Liver (tissue), 9 donors: ENCODE data around the gene CRACDL. TPM values are rescaled to one million over a fixed set of nuclear protein-coding genes. Genes with fewer than 3 reads are reported as not detected.

Experiments
- DNase-seq: peaks from one replicate; pipeline ENCODE4 v3.0.0-alpha.2; 2017; ENCODE audit warnings: low spot score
- H3K27ac ChIP-seq, 2 donors: one replicate each; pipeline ENCODE4 v1.7.0; 2013; ENCODE audit warnings: inconsistent platforms in 2 of 2, low read length in 2 of 2, control low read depth in 1 of 2, low read depth in 1 of 2, mild to moderate bottlenecking in 1 of 2
- H3K27me3 ChIP-seq, 4 donors: one replicate each; pipeline versions ENCODE4 v1.6.1 to v1.7.0; 2013; ENCODE audit warnings: low read length in 3 of 4, inconsistent platforms in 1 of 4, mild to moderate bottlenecking in 1 of 4, moderate library complexity in 1 of 4; ENCODE audit not compliant: control insufficient read depth in 4 of 4, insufficient read depth in 4 of 4
- H3K36me3 ChIP-seq, 4 donors: one replicate each; pipeline versions ENCODE4 v1.6.1 to v1.7.0; 2013; ENCODE audit warnings: low read length in 3 of 4, mild to moderate bottlenecking in 3 of 4, low read depth in 1 of 4, moderate library complexity in 1 of 4; ENCODE audit not compliant: control insufficient read depth in 4 of 4, insufficient read depth in 3 of 4
- H3K4me1 ChIP-seq, 4 donors: one replicate each; pipeline versions ENCODE4 v1.6.1 to v1.7.0; 2013; ENCODE audit warnings: low read length in 3 of 4, mild to moderate bottlenecking in 3 of 4, moderate library complexity in 1 of 4; ENCODE audit not compliant: control insufficient read depth in 4 of 4, insufficient read depth in 4 of 4
- H3K4me3 ChIP-seq, 3 donors: one replicate each; pipeline versions ENCODE4 v1.6.1 to v1.7.0; 2013; ENCODE audit warnings: low read length in 3 of 3, control low read depth in 1 of 3, low read depth in 1 of 3, mild to moderate bottlenecking in 1 of 3
- H3K9ac ChIP-seq, 2 donors: one replicate each; pipeline ENCODE4 v1.7.0; 2013; ENCODE audit warnings: low read length in 2 of 2, mild to moderate bottlenecking in 2 of 2, moderate library complexity in 2 of 2, control low read depth in 1 of 2, low read depth in 1 of 2
- H3K9me3 ChIP-seq, 4 donors: one replicate each; pipeline versions ENCODE4 v1.6.1 to v1.7.0; 2013; ENCODE audit warnings: low read length in 3 of 4; ENCODE audit not compliant: control insufficient read depth in 4 of 4
- ATF3 ChIP-seq: IDR thresholded peaks from 2 replicates; pipeline ENCODE4 v1.6.1; 2016; ENCODE audit warnings: antibody characterized with exemption
- CTCF ChIP-seq: fragments of 150-350 bp; IDR thresholded peaks from 2 replicates; pipeline ENCODE4 v1.5.1; 2017; ENCODE audit warnings: improper control_type of control experiment, low read depth, low read length; ENCODE audit not compliant: missing input control
- EGR1 ChIP-seq, 2 donors: IDR thresholded peaks; 2 replicates each; pipeline ENCODE4 v1.6.1; 2016 to 2018; ENCODE audit warnings: antibody characterized with exemption in 2 of 2, low read depth in 2 of 2
- FOXA1 ChIP-seq: IDR thresholded peaks from 2 replicates; pipeline ENCODE4 v1.6.1; 2016; ENCODE audit warnings: antibody characterized with exemption
- FOXA2 ChIP-seq: IDR thresholded peaks from 2 replicates; pipeline ENCODE4 v1.6.1; 2016; ENCODE audit warnings: antibody characterized with exemption
- GABPA ChIP-seq, 2 donors: IDR thresholded peaks in 1 of 2; conservative IDR thresholded peaks in 1 of 2; 2 replicates each; pipeline ENCODE4 v1.6.1; 2016; ENCODE audit warnings: antibody characterized with exemption in 2 of 2, mild to moderate bottlenecking in 1 of 2, moderate library complexity in 1 of 2
- HNF4G ChIP-seq: IDR thresholded peaks from 2 replicates; pipeline ENCODE4 v1.6.1; 2016; ENCODE audit warnings: antibody characterized with exemption
- JUND ChIP-seq, 2 donors: IDR thresholded peaks; 2 replicates each; pipeline ENCODE4 v1.6.1; 2016; ENCODE audit warnings: antibody characterized with exemption in 2 of 2
- MAX ChIP-seq: IDR thresholded peaks from 2 replicates; pipeline ENCODE4 v1.6.1; 2016; ENCODE audit warnings: antibody characterized with exemption
- NR2F2 ChIP-seq: IDR thresholded peaks from 2 replicates; pipeline ENCODE4 v1.6.1; 2016; ENCODE audit warnings: antibody characterized with exemption
- RAD21 ChIP-seq, 2 donors: IDR thresholded peaks; 2 replicates each; pipeline ENCODE4 v1.6.1; 2016; ENCODE audit warnings: antibody characterized with exemption in 2 of 2, mild to moderate bottlenecking in 2 of 2
- REST ChIP-seq: IDR thresholded peaks from 2 replicates; pipeline ENCODE4 v1.6.1; 2016; ENCODE audit warnings: antibody characterized with exemption, mild to moderate bottlenecking
- RXRA ChIP-seq, 2 donors: IDR thresholded peaks; 2 replicates each; pipeline ENCODE4 v1.6.1; 2017 to 2018; ENCODE audit warnings: antibody characterized with exemption in 2 of 2, mild to moderate bottlenecking in 1 of 2
- SP1 ChIP-seq: IDR thresholded peaks from 2 replicates; pipeline ENCODE4 v1.6.1; 2018; ENCODE audit warnings: antibody characterized with exemption, mild to moderate bottlenecking
- TAF1 ChIP-seq: conservative IDR thresholded peaks from 2 replicates; pipeline ENCODE4 v1.6.1; 2016; ENCODE audit warnings: antibody characterized with exemption, mild to moderate bottlenecking
- ZBTB33 ChIP-seq: IDR thresholded peaks from 2 replicates; pipeline ENCODE4 v1.6.1; 2016; ENCODE audit warnings: antibody characterized with exemption
- WGBS: extraction: QIAGEN DNeasy Blood & Tissue Kit; methylation state at CpG from one replicate; pipeline ENCODE4 v1.1.7; 2013; 5-methylcytosine and 5-hydroxymethylcytosine counted together
- polyA plus RNA-seq, 2 donors: library from polyadenylated mRNA; stranded (reverse) in 1 of 2; unstranded in 1 of 2; fragments of 200-250 nt in 1 of 2; fragments of >200 nt in 1 of 2; fragmentation: Nextera tagmentation in 1 of 2; extraction: Ambion mirVana in 1 of 2; gene quantifications; one replicate each; pipeline versions ENCODE4 v1.2.1 to v1.2.3, GENCODE V29; 2013 to 2015
- total RNA-seq, 2 donors: library from RNA; depleted of rRNA; stranded (reverse); fragments of >200 nt; gene quantifications; one replicate each; pipeline ENCODE4 v1.2.3, GENCODE V29; 2014
- donor health status: healthy.
- donor health status: healthy.
- donor health status: healthy.
- donor health status: healthy.
- donor health status: healthy.

The CRACDL gene
- total and polyA plus RNA-seq, 4 donors = 0.13 to 0.46 (median 0.29) TPM

GRCh38 chr2:98910349-98911125 is 25.5 kb downstream of the CRACDL start (continued):
- no peak for TF ChIP-seq ZBTB33

- Histone ChIP-seq H3K4me3 (no peak overlapping the region), H3K27ac (no peak overlapping the region), H3K9me3 (no peaks in the 10 kb centered on the region), H3K36me3 (no peaks in the 10 kb centered on the region), H3K4me1 (peaks cover 0 to 4% (median 0%) of the 10 kb centered on the region in 4 donors), H3K9ac (no peak overlapping the region), H3K27me3 (no peaks in the 10 kb centered on the region)
- DNase-seq = peak; percentile 43
- WGBS = 32% methylated on average over 19 of the region's 19 CpGs
- TF ChIP-seq FOXA2 = no peak
- no peak for TF ChIP-seq RXRA (IDR thresholded peaks at IDR 0.05)
- no peak for TF ChIP-seq EGR1 (IDR thresholded peaks at IDR 0.05; ENCODE audit: low read depth in 2 of 2)
- no peak for TF ChIP-seq ATF3
- TF ChIP-seq MAX = no peak
- TF ChIP-seq SP1 = no peak
- no peak for TF ChIP-seq ZBTB33
- no peak for TF ChIP-seq GABPA (IDR thresholded peaks at IDR 0.05 in 1 of 2, conservative IDR thresholded peaks at IDR 0.05 in 1 of 2)
- no peak for TF ChIP-seq TAF1
- no peak for TF ChIP-seq CTCF
- no peak for TF ChIP-seq RAD21 (IDR thresholded peaks at IDR 0.05)
- TF ChIP-seq HNF4G = no peak
- no peak for TF ChIP-seq JUND (IDR thresholded peaks at IDR 0.05)
- TF ChIP-seq FOXA1 = no peak
- TF ChIP-seq REST = no peak
- TF ChIP-seq NR2F2 = no peak
Observed at GRCh38 chr2:98909317-98910211, 26.5 kb downstream of the CRACDL start.
